IPS DF 19.7 (cell line): ENCODE results near the gene CEP55.
A peak's percentile ranks its signal among the peaks of the same experiment; 100 is the strongest.
"Not testable (repeated sequence)": the region's sequence is repeated elsewhere in the genome, so short reads cannot be mapped to it uniquely, and the experiment has no call there.

Experiments used
- DNase-seq: peaks from one replicate; pipeline ENCODE4 v3.0.0-alpha.2; 2013; ENCODE audit warnings: low read depth, low spot score

The CEP55 gene

DNA sequence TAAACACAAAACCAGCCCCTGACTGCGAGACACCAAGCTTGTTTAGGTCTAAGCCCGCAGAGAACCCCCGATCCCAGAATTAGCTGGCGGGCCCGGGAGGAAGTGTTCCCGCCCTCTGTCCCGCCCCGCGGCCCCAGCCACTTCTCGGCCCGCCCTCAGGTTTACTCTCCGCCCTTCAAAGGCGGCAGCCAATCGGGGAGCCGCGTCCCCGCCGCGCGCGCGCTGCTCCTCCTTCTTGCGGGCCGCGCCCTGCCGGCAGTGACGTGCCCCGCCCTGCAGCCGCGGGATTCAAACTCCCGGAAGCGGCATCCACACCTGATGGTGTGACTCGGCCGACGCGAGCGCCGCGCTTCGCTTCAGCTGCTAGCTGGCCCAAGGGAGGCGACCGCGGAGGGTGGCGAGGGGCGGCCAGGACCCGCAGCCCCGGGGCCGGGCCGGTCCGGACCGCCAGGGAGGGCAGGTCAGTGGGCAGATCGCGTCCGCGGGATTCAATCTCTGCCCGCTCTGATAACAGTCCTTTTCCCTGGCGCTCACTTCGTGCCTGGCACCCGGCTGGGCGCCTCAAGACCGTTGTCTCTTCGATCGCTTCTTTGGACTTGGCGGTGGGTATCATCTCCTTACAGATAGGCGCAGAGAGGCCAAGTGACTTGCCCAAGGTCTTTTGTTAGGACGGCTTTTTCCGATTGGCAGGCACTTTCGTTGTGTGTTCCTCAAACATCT, at the start of gene CEP55:
Gene CEP55 (plus strand): TSS at position 291 of the 720 bp plus-strand sequence. CDS start 3,440 bp downstream, outside the sequence.
- DNase-seq, result peak; percentile 64

DNA sequence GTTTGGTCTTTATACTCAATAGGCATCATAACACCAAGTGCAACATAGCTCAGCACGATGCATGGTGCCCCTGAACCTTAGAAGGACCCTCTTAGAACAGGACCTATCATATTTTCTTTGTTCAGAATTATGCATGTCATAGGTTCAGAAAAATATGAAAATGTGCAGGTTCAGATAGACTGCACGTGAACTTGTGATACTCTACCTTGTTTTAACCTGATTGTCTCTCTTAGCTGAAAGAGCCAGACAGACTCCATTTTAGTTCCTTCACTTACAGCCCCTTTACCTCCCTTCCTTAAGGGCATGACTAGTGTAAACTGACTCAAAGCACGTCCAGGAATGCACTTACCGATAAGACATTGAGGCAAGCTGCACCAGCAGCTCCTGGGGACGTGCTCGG, 49.4 kb upstream of the CEP55 start:
- DNase-seq, result no peak

DNA sequence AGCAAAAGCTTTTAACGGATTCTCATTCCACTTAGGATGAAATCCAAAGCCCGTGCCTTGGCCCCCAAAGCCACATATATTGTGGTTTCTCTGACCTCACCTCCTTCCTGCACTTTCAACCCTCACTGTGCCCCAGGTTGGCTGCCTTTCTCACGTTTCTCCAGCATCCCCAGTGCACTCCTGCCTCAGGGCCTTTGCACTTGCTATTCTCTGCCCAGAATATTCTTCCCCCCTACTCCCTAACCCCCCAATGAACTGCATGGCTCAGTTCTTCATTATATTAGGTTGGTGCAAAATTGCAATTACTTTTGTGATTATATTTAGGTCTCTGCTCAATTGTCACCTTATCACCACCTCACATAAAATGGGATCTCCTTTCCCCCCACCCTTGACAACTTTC, 48.4 kb upstream of the CEP55 start:
- no peak for DNase-seq

DNA sequence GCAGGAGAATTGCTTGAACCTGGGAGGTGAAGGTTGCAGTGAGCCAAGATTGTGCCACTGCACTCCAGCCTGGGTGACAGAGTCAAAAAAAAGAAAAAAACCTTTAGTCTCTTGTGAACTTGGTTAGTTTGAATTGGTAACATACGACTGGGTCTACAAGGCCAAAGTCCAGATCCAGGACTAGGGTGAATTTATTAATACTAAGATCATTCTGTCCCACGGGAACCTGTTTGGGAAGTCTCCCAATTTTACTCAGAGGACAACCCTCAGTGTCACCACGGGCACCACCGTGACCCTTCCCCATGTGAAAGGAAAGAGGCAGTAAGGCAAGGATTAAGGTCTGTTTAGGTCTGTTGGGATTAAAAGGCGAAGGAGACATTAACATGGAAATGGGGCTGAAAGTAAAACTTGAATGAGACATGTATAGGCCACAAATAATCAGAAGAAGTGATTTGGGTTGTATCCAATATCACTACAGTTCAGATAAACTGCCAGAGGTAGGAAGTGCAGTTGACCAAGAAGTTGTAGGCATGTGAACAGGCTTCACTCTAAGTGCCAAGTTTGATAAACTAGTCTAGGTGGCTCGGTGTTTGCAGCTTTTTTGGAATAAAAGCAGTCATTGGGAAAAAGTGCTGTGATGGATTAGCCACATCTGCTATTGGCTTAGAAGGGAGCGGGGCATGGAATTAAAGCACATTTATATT, 45.0 kb upstream of the CEP55 start:
- no peak for DNase-seq

DNA sequence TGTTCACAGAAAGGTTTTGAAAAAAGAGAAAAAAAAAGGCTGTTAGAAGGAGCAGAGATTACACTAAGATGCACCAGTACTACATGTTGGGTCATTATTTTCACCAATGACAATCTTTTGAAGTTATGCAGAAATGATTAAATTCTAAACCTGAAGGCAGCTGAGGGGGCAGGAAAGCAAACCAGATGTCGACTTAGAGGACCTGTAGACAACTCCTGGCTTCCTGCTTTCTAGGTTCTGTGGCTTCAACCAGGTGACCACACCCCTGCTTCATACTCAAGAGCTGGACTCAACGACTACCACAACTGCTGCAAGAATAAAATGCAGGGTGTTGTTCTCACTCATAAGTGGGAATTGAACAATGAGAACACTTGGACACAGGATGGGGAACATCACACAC, 44.3 kb upstream of the CEP55 start:
- DNase-seq, result no peak

DNA sequence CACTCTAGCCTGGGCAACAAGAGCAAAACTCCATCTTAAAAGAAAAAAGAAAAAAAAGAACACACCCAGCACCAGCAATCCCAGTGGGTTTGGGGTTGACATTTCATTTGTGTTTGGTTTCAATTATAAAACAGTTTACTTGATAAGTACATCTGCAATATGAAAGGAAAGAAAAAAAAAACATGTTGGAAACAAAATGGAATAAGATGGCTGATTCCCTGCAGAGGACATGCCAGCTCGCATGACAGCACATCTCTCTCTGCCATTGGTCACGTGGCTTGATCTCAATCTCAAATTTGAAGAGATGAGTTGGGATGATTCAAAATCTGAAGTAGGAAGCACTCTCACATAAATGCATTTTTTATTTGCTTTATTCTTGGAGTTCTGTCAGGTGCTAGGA, 42.3 kb upstream of the CEP55 start:
- DNase-seq, result no peak

DNA sequence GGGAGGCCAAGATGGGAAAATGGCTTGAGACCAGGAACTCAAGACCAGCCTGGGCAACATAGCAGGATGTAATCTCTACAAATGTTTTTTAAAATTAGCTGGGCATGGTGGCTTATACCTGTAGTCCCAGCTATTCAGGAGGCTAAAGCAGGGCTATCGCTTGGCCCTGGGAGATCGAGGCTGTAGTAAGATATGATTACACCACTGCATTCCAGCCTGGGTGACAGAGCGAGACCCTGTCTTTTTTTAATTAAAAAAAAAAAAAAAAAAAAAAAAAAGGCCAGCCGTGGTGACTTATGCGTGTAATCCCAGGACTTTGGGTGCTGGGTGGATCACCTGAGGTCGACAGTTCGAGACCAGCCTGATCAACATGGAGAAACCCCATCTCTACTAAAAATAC, 41.7 kb upstream of the CEP55 start:
- DNase-seq, result no peak

DNA sequence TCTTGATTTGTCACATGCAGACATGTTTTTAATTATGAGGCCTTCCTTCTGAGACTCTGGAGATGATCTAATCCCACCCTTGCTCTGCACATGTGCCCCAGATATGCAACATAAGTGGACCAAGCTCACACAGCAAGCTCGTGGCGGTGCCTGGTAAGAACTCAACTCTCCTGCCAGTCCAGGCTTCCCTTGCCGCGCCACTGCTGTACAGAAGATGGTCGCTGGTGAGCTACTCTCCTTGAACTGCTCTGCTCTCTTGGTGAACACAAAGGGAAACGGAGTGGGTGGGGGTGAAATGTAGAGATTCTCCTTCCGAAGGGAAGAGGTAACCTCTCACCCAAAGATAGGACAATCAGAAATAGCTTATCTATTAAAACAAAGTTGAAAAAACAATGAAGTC, 39.9 kb upstream of the CEP55 start:
- no peak for DNase-seq

DNA sequence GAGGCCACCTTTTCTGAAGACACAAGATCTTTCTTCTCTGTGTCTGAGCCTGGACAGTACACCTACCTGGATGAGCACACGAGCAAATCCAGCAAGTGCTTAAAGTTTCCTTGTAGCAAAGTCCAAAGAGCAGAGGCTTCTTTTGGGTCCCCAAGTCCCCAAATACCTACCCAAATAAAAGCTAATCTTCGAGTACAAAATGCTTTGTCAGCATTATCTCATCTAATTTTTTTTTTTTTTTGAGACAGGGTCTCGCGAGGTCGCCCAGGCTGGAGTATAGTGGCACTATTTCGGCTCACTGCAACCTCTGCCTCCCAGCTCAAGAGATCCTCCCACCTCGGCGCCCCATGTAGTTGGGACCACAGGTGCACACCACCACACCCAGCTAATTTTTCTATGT, 38.9 kb upstream of the CEP55 start:
- DNase-seq, result no peak

DNA sequence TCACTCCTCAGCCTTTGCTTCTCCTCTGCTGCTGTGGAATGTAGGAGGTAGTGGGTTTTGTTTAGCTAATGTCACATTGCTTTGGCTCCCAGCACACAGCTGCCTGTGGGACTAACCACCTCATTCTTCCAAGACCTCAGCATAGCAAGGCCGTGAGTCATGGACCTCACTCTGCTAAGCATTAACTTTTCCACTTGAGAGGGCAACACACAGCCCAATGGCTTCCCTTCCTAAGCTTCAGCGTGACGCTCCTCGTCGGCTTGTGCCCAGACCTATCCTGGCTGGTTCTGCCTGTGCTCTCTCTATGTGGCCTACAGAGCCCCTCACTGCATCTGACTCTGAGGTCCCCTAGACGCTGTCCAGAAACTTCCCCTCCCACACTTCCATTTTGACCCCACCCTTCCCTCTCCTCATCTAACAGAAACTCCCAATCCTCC, 37.6 kb upstream of the CEP55 start:
- DNase-seq, result peak; percentile 82

DNA sequence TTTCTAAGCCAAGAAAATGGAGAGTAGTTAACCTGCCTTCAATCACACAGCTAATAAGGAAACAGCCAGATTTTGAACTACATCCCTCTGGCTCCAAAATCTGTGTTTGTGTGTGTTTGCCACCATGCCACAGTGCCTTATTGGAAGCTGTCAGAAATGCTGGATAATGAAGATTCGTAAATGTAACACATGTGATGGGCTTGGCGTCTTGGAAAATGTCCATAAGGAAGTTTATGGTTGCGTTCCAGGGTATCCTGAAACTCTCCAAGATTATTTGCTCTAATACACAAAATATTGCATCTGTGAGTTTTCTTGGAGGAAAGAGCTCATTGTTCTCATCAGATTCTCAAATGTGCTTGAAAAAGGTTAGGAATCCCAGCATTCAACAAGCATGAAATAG, 36.9 kb upstream of the CEP55 start:
- DNase-seq, result no peak

DNA sequence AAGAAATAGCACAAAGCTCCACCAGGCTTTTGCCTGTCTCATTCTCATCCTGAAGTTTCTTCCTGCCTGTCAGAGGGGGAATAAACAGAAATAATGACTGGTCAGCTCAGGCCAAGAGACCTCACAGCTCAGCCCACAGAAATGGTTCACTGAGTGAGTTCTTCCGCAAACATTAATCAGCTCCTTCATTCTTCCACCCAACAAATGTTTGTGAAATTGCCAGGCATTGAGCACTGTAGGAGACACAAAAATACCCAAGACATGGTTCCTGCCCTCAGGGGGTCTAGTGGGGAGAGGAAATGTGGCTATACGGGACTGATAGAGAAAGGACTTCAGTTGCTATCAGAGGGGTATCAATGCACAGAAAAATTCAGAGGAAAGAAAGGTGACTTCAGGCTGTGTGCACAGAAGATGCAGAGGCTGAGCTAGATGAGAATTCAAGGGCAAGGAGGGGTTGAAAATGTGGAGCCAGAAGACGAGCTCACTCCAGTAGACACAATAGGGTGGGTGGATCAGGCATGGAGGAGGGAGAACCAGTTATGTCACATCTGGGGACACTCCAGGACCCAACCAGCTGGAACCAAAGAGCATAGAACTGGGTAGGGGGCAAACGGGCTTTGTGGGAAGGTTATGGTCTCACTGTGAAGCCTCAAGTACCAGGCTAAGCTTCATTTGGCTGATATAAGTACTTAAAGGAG, 35.2 kb upstream of the CEP55 start:
- DNase-seq, result no peak

DNA sequence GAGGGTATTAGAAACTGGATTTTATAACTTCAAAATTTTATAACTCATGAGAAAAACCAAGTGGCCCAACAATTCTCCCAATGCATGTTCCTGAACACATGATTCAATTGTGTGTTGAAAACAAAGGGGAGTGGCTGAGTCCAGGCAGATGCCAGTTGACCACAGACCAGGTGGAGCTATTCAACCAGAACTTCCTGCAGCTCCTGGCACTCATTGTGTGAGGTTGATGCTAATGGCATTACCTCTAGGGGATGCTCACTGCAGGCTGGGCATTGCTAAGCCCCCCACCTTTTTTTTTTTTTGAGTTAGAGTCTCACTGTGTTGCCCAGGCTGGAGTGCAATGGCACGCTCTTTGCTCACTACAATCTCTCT, 34.6 kb upstream of the CEP55 start:
- DNase-seq, result no peak

DNA sequence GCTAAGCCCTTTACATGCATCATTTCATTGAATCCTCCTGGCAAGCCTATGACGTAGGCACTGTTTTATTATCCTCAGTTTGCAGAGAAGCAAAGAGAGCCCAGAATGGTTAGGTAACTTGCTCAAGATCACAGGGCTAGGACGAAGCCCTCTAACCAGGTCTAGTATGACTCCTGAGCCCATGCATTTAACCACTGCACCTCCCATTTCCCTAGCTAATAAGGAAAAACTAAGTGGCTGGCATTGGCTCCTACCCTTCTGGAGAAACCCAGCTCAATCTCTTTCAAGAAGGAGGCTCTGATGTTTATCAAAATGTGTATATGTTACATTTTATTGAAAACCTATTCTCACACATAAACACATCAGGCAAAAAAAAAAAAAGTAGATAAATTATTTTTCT, 34.0 kb upstream of the CEP55 start:
- DNase-seq, result no peak

DNA sequence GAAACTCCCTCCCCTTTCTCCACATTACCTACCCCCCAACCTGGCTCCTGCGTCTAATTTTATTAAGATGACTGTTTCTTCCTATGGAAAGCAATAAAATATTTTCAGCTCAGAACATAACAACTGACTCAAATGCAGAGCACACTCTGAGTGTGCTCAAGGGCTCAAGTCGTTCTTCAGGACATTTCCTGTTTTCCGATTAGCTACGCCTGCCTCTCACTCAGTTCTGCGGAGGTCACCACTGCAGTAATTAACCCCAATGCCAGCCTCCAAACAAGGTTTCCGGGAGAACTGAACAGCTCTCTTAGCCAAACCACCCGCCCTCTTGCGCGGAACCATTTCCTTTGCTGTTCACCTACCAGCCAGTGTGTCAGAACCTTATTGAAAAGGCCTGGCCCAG, 33.5 kb upstream of the CEP55 start:
- DNase-seq, result no peak

DNA sequence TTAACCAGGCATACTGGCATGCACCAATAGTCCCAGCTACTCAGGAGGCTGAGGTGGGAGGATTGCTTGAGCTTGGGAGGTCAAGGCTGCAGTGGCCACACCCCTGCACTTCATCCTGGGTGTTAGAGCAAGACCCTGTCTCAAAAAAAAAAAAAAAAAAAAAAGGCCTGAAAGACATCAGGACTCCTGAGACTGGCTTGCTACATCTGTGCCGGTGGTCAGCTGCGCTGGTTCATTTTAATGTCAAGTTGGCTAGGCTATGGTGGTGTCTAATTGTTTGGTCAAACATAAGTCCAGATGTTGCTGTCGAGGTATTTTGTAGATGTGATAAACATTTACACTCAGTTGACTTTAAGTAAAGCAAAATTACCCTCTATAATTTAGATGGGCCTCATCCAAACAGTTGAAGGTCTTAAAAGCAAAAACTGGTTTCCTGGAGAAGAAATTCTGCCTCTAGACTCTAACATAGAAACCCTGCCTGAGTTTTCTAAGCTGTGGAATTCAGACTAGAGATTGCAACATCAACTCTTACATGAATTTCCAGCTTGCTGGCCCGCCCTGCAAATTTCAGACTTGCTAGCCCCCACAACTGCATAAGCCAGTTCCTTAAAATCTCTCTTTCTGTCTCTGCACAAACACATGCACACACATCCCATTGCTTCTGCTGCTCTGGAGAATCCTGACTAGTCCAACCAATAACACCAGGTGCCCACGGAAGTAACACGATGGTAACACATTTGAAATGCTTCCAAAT, 32.5 kb upstream of the CEP55 start:
- DNase-seq, result no peak

DNA sequence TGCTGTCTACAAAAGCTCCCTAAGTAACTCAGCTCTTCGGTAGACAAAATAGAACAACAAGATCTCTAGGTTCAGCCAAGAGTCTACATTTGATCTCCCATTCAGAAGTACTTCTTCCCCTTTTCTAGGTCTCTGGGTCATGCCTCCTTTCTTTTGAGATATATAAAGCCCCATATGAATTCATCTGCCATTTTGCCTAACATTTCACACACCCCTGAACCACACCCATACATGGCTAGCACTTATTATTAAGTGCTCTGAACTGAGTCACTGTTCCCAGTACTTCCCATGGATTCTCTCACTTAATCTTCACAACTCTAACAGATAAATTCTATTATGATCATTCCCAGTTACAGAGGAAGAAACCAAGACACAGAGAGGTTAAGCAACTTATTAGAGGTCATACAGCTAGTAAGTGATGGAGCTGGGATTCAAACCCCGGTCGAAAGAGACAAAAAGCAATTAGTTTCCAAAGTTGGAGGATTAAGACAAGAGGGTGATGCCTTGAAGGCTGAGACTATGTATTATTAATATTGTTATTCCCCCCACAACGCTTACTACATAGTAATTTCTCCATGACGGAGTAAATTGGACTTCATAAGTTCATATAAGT, 31.5 kb upstream of the CEP55 start:
- DNase-seq, result no peak

DNA sequence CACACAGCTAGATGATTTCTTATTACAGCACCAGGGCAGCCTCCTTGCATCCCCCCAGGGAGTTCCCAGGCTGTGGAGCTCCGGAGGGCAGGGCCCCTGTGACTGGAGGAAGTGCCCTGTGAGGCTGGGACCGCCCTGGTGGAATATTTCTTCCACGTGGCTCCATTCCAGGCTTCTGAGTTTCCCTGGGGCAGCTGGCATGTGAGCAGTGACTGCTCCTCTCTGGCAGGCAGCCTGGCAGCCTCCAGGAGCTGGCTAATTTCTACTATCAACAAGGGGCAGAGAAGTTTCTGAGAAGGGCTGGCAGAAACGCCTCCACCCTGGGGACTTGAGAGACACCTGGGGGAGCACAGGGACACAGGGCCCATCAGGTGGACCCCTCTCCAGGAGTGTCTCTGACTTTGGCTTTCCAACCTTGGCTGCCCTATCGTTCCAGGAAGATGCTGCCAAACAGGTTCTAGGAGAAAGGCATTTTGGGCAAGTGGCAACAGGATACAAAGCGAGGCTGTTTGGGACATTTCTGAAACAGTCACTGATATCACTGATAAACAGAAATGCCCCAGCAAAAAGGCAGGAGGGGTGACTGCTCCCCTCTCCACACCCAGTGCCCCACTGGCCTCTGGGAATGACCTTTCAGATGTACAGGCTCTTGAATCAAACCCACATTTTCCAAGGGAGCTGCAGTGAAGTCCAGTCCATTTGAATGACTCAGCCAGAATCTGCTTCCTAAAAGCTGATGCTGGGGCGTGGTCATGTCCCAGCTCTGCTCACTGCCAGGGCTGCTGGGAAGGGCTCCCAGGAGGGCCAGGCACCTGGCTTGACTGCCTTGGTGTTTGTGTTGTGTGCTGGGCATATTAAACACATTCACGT, 30.4 kb upstream of the CEP55 start:
- no peak for DNase-seq

DNA sequence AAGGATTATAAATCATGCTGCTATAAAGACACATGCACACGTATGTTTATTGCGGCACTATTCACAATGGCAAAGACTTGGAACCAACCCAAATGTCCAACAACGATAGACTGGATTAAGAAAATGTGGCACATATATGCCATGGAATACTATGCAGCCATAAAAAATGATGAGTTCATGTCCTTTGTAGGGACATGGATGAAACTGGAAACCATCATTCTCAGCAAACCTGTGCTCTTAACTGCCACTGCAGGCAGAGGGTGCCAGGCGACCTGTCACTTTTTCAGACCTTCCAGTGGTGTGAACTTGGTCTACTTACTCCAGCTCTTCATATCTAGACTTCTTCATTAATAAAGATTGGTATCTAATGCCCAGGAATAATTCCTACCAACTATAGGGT, 28.8 kb upstream of the CEP55 start:
- not testable (repeated sequence) for DNase-seq

DNA sequence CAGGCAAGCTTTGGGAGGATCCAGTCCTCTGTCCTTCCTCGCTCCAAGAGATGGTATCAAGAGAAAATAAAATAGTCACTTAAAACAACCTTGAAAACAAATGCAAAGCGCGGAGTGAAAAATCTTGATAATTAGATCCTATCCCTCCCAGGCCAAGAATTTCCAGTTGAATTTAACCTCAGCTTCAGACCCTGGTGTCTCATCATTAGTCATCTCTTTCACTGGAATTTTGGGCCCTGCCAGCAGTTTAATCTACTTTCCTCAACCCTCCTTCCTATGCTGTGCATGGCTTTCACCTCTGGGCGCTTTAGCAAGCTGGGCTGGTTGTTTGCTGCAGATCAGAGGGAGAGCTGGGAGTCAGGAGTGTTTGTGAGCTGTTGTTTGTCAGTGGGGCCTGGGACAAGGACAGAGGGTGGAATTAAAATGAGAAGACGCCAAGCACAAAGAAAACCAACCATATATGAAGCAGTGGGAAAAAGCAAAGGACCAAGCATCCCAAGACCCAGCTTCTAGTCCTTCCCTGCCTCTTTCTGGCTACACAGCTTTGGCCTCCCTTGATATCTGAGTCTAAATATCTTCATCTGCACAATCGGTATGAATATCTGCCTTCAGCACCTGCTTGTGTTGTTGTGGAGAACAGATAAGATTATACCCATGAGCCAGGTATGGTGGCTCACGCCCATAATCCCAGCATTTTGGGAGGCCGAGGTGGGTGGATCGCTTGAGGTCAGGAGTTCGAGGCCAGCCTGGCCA, 27.8 kb upstream of the CEP55 start:
- DNase-seq, result no peak
